Mesenchymal stem cell (in vitro differentiated cells and primary cell): Measurements from ENCODE around the gene HDAC4.

Source experiments
- DNase-seq: peaks from one replicate; pipeline ENCODE4 v3.0.0-alpha.2; 2013
- H2AFZ ChIP-seq: one replicate; pipeline ENCODE4 v1.6.1; 2013; ENCODE audit warnings: low read depth, mild to moderate bottlenecking, control low read depth, inconsistent platforms, low read length, moderate library complexity
- H2AK5ac ChIP-seq: 2 replicates; pipeline ENCODE4 v1.6.1; 2013; ENCODE audit warnings: low read length, moderate library complexity, mild to moderate bottlenecking, inconsistent platforms; ENCODE audit not compliant: severe bottlenecking
- H2BK120ac ChIP-seq: one replicate; pipeline ENCODE4 v1.6.1; 2013; ENCODE audit warnings: low read depth, mild to moderate bottlenecking, inconsistent platforms, low read length, moderate library complexity
- H2BK12ac ChIP-seq, 2 experiments: one replicate each; pipeline ENCODE4 v1.6.1; 2013; ENCODE audit warnings: inconsistent platforms in 2 of 2, low read length in 2 of 2, mild to moderate bottlenecking in 2 of 2, moderate library complexity in 2 of 2, control low read depth in 1 of 2
- H2BK15ac ChIP-seq: one replicate; pipeline ENCODE4 v1.6.1; 2013; ENCODE audit warnings: mild to moderate bottlenecking, low read depth, inconsistent platforms; ENCODE audit not compliant: poor library complexity, severe bottlenecking
- H2BK5ac ChIP-seq: 2 replicates; pipeline ENCODE4 v1.6.1; 2013; ENCODE audit warnings: low read depth, mild to moderate bottlenecking, low read length, control low read depth, inconsistent platforms; ENCODE audit not compliant: poor library complexity, severe bottlenecking
- H3K14ac ChIP-seq, 2 experiments: one replicate each; pipeline ENCODE4 v1.6.1; 2013; ENCODE audit warnings: inconsistent platforms in 2 of 2, low read length in 2 of 2, control low read depth in 1 of 2, mild to moderate bottlenecking in 1 of 2, moderate library complexity in 1 of 2
- H3K18ac ChIP-seq, 2 experiments: one replicate each; pipeline ENCODE4 v1.6.1; 2013; ENCODE audit warnings: inconsistent platforms in 2 of 2, low read length in 2 of 2, control low read depth in 1 of 2, low read depth in 1 of 2, mild to moderate bottlenecking in 1 of 2
- H3K23ac ChIP-seq, 2 experiments: one replicate each; pipeline ENCODE4 v1.6.1; 2013; ENCODE audit warnings: inconsistent platforms in 2 of 2, low read length in 2 of 2, mild to moderate bottlenecking in 2 of 2, moderate library complexity in 2 of 2, control low read depth in 1 of 2
- H3K27ac ChIP-seq: 2 replicates; pipeline ENCODE4 v1.5.1; 2013; ENCODE audit warnings: mild to moderate bottlenecking, moderate library complexity, low read length, control low read depth, inconsistent platforms; ENCODE audit not compliant: poor library complexity, severe bottlenecking
- H3K27me3 ChIP-seq, 2 experiments: 2 replicates each; pipeline versions ENCODE4 v1.6.1 to v1.7.0; 2013; ENCODE audit warnings: low read length in 2 of 2, mild to moderate bottlenecking in 2 of 2, moderate library complexity in 2 of 2, control low read depth in 1 of 2, inconsistent platforms in 1 of 2; ENCODE audit not compliant: control insufficient read depth in 1 of 2, insufficient read depth in 1 of 2
- H3K36me3 ChIP-seq, 2 experiments: 2 replicates each; pipeline versions ENCODE4 v1.6.1 to v1.7.0; 2013; ENCODE audit warnings: low read length in 2 of 2, control low read depth in 1 of 2, inconsistent platforms in 1 of 2, low read depth in 1 of 2, mild to moderate bottlenecking in 1 of 2; ENCODE audit not compliant: insufficient read depth in 2 of 2, control insufficient read depth in 1 of 2
- H3K4ac ChIP-seq, 2 experiments: one replicate each; pipeline ENCODE4 v1.6.1; 2013; ENCODE audit warnings: inconsistent platforms in 2 of 2, low read length in 2 of 2, mild to moderate bottlenecking in 2 of 2, moderate library complexity in 2 of 2, control low read depth in 1 of 2, low read depth in 1 of 2
- H3K4me1 ChIP-seq: 2 replicates; pipeline ENCODE4 v1.6.1; 2013; ENCODE audit warnings: low read depth, low read length, control low read depth; ENCODE audit not compliant: control insufficient read depth, insufficient read depth
- H3K4me2 ChIP-seq: 2 replicates; pipeline ENCODE4 v1.6.1; 2013; ENCODE audit warnings: low read length, mild to moderate bottlenecking, inconsistent platforms; ENCODE audit not compliant: poor library complexity, severe bottlenecking
- H3K4me3 ChIP-seq, 2 experiments: 2 replicates each; pipeline versions ENCODE4 v1.5.1 to v1.7.0; 2013; ENCODE audit warnings: low read length in 2 of 2, mild to moderate bottlenecking in 2 of 2, control low read depth in 1 of 2, low read depth in 1 of 2; ENCODE audit not compliant: insufficient read depth in 1 of 2
- H3K79me1 ChIP-seq: replicated peaks from 2 replicates; pipeline ENCODE4 v1.6.1; 2013; ENCODE audit warnings: mild to moderate bottlenecking, control low read depth, low read length, inconsistent platforms; ENCODE audit not compliant: poor library complexity, severe bottlenecking
- H3K9ac ChIP-seq: 2 replicates; pipeline ENCODE4 v1.7.0; 2013; ENCODE audit warnings: mild to moderate bottlenecking, low read length, moderate library complexity
- H3K9me3 ChIP-seq: 2 replicates; pipeline ENCODE4 v1.7.0; 2013; ENCODE audit warnings: mild to moderate bottlenecking, low read length; ENCODE audit not compliant: control insufficient read depth
- H4K8ac ChIP-seq: one replicate; pipeline ENCODE4 v1.6.1; 2013; ENCODE audit warnings: inconsistent platforms, mild to moderate bottlenecking, low read length, moderate library complexity
- H4K91ac ChIP-seq: one replicate; pipeline ENCODE4 v1.6.1; 2013; ENCODE audit warnings: mild to moderate bottlenecking, low read length, inconsistent platforms
- WGBS: methylation state at CpG from one replicate; pipeline ENCODE4 v1.1.7; 2013; ENCODE audit warnings: mixed read lengths; 5-methylcytosine and 5-hydroxymethylcytosine counted together

Gene HDAC4

DNA sequence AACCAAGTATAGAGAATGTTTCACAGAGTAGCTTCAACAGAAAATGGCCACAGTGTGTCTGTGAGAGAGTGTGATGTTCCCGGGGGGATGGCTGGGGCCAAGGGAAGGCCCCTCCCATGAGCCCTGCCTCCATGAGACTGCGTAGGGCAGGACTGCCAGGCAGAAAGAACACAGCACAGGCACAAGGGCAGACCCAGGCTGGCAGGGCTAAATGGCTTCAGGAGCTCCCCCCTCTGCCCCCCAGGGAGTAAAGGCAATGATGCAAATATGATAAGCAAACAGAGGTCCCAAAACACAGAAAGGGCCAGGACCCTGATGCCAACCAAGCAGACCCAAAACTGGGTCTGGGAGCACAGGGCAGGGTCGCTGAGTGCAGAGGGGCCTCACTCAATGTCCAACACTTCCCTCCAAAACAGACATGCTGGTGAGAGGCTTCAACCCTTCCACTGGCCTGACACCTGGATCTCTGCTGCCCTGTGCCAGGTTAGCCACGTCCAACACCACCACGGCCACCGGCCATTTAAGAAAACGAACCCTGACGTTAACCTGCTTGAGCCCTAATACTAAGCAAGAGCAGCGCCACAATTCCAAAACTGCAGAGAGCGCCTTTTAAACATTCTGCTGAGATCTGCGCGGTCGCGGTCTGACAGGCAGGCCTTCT is 90.3 kb downstream of the HDAC4 start:
- no peak overlapping the region for H2BK15ac ChIP-seq
- H3K23ac ChIP-seq, result no peak overlapping the region
- no peaks in the 10 kb centered on the region for H3K27me3 ChIP-seq
- no peak overlapping the region for H3K4me3 ChIP-seq
- no peak overlapping the region for H2BK120ac ChIP-seq
- H3K9ac ChIP-seq, result no peak overlapping the region
- H3K36me3 ChIP-seq, result peaks cover 0 to 32% of the 10 kb centered on the region in 2 experiments
- no peak overlapping the region for H4K8ac ChIP-seq
- H3K18ac ChIP-seq, result no peak overlapping the region
- peaks cover 17% of the 10 kb centered on the region for H3K4me1 ChIP-seq
- H3K14ac ChIP-seq, result no peak overlapping the region
- H2AFZ ChIP-seq, result no peak overlapping the region
- no peak overlapping the region for H3K4me2 ChIP-seq
- H2BK12ac ChIP-seq, result no peak overlapping the region
- H4K91ac ChIP-seq, result no peak overlapping the region
- H3K27ac ChIP-seq, result no peak overlapping the region
- H3K4ac ChIP-seq, result no peak overlapping the region
- no peak for DNase-seq
- H3K9me3 ChIP-seq, result peaks cover 9% of the 10 kb centered on the region
- H2BK5ac ChIP-seq, result no peak overlapping the region
- WGBS, result 96% methylated on average over 14 of the region's 14 CpGs
- peaks cover 86% of the 10 kb centered on the region for H3K79me1 ChIP-seq
- H2AK5ac ChIP-seq, result no peak overlapping the region

- Histone ChIP-seq H3K79me1 (peaks cover 86% of the 10 kb centered on the region), H2BK5ac (no peak overlapping the region), H3K14ac (peak overlapping the region in 1 of 2 experiments; percentile 9), H3K23ac (no peak overlapping the region), H2BK12ac (no peak overlapping the region), H3K18ac (peak overlapping the region in 1 of 2 experiments; percentile 58), H2BK120ac (no peak overlapping the region), H3K9me3 (peaks cover 3% of the 10 kb centered on the region), H4K91ac (peak overlapping the region; percentile 59), H3K36me3 (peaks cover 0 to 32% of the 10 kb centered on the region in 2 experiments), H2BK15ac (no peak overlapping the region), H3K9ac (peak overlapping the region; percentile 86), H3K4me1 (peaks cover 23% of the 10 kb centered on the region), H3K27me3 (no peaks in the 10 kb centered on the region), H3K4me3 (peak overlapping the region in 1 of 2 experiments; percentile 82), H2AK5ac (no peak overlapping the region), H3K27ac (no peak overlapping the region), H4K8ac (no peak overlapping the region), H3K4ac (no peak overlapping the region), H2AFZ (no peak overlapping the region), H3K4me2 (no peak overlapping the region)
- DNase-seq, result no peak
- 93% methylated on average over 15 of the region's 18 CpGs for WGBS
These were observed 91.2 kb downstream of the HDAC4 start for GRCh38 chr2:239309398-239310245.

DNA sequence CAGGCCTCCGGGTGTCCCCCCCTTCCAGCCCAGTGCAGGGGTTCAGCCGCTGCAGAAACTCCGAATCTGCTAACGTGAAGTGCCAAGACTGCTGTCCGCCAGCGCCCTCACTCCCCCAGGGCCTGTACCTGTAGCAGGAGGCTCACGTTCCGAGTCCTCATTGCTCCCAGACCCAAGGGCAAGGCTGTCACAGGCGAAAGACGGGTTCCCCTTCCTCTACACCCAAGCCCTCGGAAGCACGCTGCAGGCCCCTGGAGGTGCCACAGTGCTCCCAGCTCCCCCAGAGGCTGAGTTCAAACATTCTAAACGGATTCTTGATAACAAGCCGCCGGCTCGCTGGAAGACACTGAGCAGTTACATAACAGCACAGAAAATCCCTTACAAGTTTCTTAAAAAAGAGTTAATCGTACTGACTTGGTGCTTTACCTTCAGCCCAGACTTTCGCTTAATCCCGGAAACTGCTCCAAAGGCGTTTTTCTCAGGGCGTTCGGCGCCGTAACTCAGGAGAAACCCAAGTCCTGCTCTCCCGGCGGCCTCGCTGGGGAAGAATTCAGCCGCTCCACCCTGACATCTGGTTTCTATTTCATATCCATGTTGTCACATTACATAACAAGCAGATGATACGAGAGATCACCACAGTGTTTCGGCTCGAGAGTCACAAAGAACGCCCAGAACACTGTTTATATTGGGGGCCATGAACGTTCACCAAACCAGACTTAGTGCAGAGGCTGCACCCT is 92.0 kb downstream of the HDAC4 start:
- H3K9ac ChIP-seq, result peak overlapping the region; percentile 86
- no peak overlapping the region for H3K23ac ChIP-seq
- no peak overlapping the region for H2BK15ac ChIP-seq
- no peak overlapping the region for H2BK5ac ChIP-seq
- no peak overlapping the region for H2BK120ac ChIP-seq
- peak overlapping the region in 1 of 2 experiments; percentile 9 for H3K14ac ChIP-seq
- H2AFZ ChIP-seq, result no peak overlapping the region
- no peaks in the 10 kb centered on the region for H3K9me3 ChIP-seq
- no peak overlapping the region for H3K18ac ChIP-seq
- no peak overlapping the region for H3K4me2 ChIP-seq
- H4K8ac ChIP-seq, result no peak overlapping the region
- 84% methylated on average over 33 of the region's 33 CpGs for WGBS
- H3K27ac ChIP-seq, result no peak overlapping the region
- no peak overlapping the region for H4K91ac ChIP-seq
- peaks cover 85% of the 10 kb centered on the region for H3K79me1 ChIP-seq
- peak; percentile 40 for DNase-seq
- H3K4ac ChIP-seq, result no peak overlapping the region
- H2AK5ac ChIP-seq, result no peak overlapping the region
- H2BK12ac ChIP-seq, result no peak overlapping the region
- peaks cover 29% of the 10 kb centered on the region for H3K4me1 ChIP-seq
- peaks cover 0 to 30% of the 10 kb centered on the region in 2 experiments for H3K36me3 ChIP-seq
- no peaks in the 10 kb centered on the region for H3K27me3 ChIP-seq
- H3K4me3 ChIP-seq, result peak overlapping the region in 1 of 2 experiments; percentile 82
